ENCODE measurements around the gene RALA. TPM values are rescaled to one million over a fixed set of nuclear protein-coding genes. Genes with fewer than 3 reads are reported as not detected.
A peak's percentile ranks its signal among the peaks of the same experiment; 100 is the strongest.

Gene RALA
- total and polyA plus RNA-seq, 10 of the 15 experiments (the other 5 are each of a cell fraction or from before 2014, with no cell fraction given) = 7.5 to 53.3 (median 23.1) TPM

DNA sequence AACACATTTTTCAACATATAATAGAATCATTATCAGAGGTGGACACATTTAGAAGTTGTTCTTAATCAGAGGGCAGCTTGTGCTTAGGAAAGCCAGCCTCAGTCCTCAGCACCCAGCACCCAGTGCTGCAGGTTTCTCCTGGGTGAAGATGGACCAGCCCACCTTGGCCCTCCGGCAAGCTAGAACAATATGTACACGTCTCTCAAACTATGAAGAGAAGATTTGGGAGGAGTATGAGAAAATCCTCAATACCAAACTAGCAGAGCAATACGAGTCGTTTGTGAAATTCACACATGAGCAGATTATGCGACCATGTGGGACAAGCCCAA lies 13.5 kb upstream of the RALA start:
- Histone ChIP-seq H3K4me3 (0 out of 2 replicates have a peak overlapping the region, but pooled peaks have one; percentile 15), H3K27me3 (replicated peaks in 1 of 2; ENCODE audit: control insufficient read depth in 2 of 2, insufficient read depth in 2 of 2, low read length in 1 of 2) (peaks cover 0 to 8% of the 10 kb centered on the region in 2 experiments; a peak in 1 of 4 replicates), H3K9ac (ENCODE audit: control insufficient read depth, insufficient read depth, low read length) (no peak overlapping the region), H3K4me1 (ENCODE audit: control insufficient read depth, insufficient read depth, low read length) (no peaks in the 10 kb centered on the region), H3K36me3 (ENCODE audit: control insufficient read depth in 2 of 2, insufficient read depth in 2 of 2, low read length in 1 of 2) (no peaks in the 10 kb centered on the region), H3K4me2 (ENCODE audit: control insufficient read depth, insufficient read depth) (peak overlapping the region; percentile 51), H4K20me1 (ENCODE audit: control insufficient read depth, insufficient read depth) (no peaks in the 10 kb centered on the region), H3K79me2 (ENCODE audit: control insufficient read depth, insufficient read depth, low read length) (no peaks in the 10 kb centered on the region), H3K9me3 (replicated peaks; ENCODE audit: control insufficient read depth, insufficient read depth, low read length) (no peaks in the 10 kb centered on the region), H3K27ac (ENCODE audit: control insufficient read depth, insufficient read depth) (no peak overlapping the region), H2AFZ (ENCODE audit: control insufficient read depth, low read depth, low read length) (no peak overlapping the region)
- no peak for FAIRE-seq
- BruUV-seq (replicated peaks) = no TSS peak
- ChIA-PET RAD21 (ENCODE audit: unreplicated experiment) (interaction anchor here (0.6 to 1.4 kb wide), 2 partner anchors 14 to 17 kb away, joined by 3 to 5 read pairs; no protein-coding TSS in a partner anchor), POLR2A (interaction anchor here (0.7 kb wide), 1 partner anchor 29 kb away, joined by 3 read pairs; no protein-coding TSS in a partner anchor), SMC1A (ENCODE audit: uncharacterized antibody, unreplicated experiment) (interaction anchor here (0.8 to 1.1 kb wide), 2 partner anchors 12 to 132 kb away, joined by 3 read pairs; no protein-coding TSS in a partner anchor), CTCF (interaction anchor here (0.8 to 1.2 kb wide), 3 partner anchors 12 to 30 kb away, joined by 3 to 10 read pairs (median 5); no protein-coding TSS in a partner anchor)
- in situ Hi-C loops (cut with MboI) = no loop called here
- intact Hi-C loops (cut with micrococcal nuclease; ENCODE audit: unreplicated experiment) = no loop called here
- TF ChIP-seq SUZ12 (IDR thresholded peaks at IDR 0.05; ENCODE audit: unreplicated experiment) = peak; percentile 11
- TF ChIP-seq, protein P1, sequence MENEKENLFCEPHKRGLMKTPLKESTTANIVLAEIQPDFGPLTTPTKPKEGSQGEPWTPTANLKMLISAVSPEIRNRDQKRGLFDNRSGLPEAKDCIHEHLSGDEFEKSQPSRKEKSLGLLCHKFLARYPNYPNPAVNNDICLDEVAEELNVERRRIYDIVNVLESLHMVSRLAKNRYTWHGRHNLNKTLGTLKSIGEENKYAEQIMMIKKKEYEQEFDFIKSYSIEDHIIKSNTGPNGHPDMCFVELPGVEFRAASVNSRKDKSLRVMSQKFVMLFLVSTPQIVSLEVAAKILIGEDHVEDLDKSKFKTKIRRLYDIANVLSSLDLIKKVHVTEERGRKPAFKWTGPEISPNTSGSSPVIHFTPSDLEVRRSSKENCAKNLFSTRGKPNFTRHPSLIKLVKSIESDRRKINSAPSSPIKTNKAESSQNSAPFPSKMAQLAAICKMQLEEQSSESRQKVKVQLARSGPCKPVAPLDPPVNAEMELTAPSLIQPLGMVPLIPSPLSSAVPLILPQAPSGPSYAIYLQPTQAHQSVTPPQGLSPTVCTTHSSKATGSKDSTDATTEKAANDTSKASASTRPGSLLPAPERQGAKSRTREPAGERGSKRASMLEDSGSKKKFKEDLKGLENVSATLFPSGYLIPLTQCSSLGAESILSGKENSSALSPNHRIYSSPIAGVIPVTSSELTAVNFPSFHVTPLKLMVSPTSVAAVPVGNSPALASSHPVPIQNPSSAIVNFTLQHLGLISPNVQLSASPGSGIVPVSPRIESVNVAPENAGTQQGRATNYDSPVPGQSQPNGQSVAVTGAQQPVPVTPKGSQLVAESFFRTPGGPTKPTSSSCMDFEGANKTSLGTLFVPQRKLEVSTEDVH (IDR thresholded peaks at IDR 0.05; ENCODE audit: low read depth, partially characterized antibody) = no peak
- TF ChIP-seq, protein P2, sequence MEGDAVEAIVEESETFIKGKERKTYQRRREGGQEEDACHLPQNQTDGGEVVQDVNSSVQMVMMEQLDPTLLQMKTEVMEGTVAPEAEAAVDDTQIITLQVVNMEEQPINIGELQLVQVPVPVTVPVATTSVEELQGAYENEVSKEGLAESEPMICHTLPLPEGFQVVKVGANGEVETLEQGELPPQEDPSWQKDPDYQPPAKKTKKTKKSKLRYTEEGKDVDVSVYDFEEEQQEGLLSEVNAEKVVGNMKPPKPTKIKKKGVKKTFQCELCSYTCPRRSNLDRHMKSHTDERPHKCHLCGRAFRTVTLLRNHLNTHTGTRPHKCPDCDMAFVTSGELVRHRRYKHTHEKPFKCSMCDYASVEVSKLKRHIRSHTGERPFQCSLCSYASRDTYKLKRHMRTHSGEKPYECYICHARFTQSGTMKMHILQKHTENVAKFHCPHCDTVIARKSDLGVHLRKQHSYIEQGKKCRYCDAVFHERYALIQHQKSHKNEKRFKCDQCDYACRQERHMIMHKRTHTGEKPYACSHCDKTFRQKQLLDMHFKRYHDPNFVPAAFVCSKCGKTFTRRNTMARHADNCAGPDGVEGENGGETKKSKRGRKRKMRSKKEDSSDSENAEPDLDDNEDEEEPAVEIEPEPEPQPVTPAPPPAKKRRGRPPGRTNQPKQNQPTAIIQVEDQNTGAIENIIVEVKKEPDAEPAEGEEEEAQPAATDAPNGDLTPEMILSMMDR (IDR thresholded peaks at IDR 0.05 in 2 of 3, conservative IDR thresholded peaks at IDR 0.05 in 1 of 3; ENCODE audit: control insufficient read depth in 2 of 3, extremely low read depth in 1 of 3, insufficient read depth in 1 of 3, low read depth in 3 of 3, low read length in 3 of 3) = 0 out of 6 replicates have a peak, but pooled peaks of 1 of the 3 experiments have one; percentile 8
- ATAC-seq = no peak
- WGBS (ENCODE audit: insufficient coverage, insufficient replicate concordance, low lambda C conversion rate, missing lambda C conversion rate) = 63% methylated on average over 5 of the region's 5 CpGs
- DNase-seq (ENCODE audit: low read depth, low spot score) = no peak
